ENCODE data around the gene GK.
A peak's percentile ranks its signal among the peaks of the same experiment; 100 is the strongest.
"Not testable (repeated sequence)": the region's sequence is repeated elsewhere in the genome, so short reads cannot be mapped to it uniquely, and the experiment has no call there.

GK gene

DNA sequence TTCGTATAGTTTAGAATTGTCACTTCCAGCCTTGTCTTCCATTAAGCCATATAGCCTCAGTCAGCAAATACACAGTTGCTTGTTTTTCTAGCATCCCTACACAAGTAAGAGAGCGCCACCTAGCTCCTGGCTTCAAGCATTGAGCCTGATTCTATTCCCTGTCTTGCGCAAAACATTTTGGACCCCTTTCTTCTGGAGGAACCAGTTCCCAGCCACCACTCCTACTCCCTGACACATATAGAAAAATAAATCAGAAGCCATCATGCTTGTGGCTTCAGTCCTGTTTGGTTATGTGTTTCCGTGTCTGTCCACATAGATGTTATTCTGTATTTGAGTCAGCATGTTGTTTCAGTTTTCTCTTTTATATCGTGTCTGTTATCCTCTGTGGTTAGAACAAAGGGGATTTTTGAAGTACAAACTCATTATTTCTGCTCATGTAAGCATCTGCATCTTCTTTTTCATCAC, 59.9 kb downstream of the GK start:
- DNase-seq = peak; percentile 20

DNA sequence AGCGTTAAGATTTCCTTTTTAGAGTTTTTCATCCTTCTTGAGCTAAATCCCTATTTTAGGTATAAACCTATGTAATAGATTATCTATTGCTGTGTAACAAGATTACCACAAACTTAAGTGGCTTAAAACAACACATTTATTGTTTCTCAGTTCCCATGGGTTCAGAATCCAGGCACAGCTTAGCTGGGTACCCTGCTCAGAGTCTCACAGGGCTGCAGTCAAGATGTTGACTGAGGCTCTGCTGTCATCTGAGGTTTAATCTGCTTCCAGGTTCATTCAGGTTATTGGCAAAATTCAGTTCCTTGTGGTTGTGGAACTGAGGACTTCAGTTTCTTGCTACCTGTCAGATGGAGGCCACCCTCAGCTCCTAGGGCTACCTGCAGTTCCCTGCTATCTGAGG, 60.9 kb downstream of the GK start:
- no peak for DNase-seq

DNA sequence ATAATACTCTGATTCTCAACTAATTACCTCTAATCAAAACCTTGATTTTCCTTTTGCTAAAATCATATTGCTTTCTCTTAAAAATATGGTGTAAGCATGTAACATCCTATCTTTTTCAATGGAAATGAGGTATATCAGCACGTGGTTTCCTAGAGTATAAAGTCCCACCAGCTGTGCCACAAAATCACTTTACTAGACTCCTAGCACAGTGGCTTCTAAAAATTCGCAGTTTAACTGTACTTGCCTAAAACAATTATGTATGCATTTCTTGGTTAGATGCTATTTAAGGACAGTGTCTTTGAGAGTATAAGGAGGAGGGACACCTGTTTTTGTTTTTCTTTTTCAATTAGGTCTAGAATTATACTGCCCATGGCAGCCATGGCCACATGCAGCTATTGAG, 62.8 kb downstream of the GK start:
- no peak for DNase-seq

DNA sequence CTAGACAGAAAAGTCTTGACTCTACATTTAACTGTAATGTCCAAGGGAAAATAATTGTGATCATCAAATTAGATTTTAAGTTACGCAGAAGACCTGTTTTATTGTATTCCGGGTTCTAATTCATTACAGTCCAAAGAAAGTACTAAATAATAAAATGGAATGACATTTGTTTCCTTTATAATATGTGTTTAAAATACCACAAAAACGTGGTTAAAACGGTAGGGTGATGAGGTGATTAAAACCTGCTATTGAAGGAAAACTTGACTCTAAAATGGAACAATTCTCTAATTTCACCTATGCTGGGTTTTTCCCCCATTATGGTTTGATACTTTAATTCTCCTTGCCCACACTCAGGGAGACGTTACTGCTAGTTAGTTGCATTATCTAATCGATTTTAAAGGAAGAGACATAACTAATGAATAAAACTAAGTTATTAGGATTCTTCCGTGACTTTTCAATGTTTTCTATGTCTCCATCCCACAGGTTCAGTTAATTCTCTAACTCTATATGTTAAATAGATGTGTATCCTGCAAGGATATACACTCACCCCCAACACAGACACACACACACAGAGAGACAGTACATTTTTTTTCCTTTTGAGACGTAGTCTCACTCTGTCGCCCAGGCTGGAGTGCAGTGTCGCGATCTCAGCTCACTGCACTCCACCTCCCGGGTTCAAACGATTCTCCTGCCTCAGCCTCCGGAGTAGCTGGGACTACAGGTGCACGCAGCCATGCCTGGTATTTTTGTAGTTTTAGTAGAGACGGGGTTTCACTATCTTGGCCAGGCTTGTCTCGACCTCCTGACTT, 80.8 kb downstream of the GK start:
- no peak for DNase-seq

DNA sequence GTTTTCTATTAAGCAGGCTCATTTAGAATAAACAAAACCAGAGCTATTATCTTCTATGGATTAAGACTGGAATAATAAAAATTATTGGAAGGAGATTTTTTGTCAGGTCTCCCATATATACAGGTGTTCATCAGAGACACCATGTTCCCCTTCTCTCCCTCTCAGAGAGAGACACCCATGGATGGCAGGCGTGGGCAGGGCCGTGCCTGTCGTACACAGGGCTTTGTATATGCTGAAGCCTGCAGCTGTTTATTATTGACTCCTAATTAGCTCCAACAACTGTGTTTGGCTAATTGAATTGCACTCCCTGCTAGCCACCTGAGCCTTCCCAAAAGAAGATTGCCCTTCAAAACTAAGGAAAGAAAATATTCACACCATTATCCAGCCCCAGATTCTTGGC, 81.6 kb downstream of the GK start:
- DNase-seq = no peak

DNA sequence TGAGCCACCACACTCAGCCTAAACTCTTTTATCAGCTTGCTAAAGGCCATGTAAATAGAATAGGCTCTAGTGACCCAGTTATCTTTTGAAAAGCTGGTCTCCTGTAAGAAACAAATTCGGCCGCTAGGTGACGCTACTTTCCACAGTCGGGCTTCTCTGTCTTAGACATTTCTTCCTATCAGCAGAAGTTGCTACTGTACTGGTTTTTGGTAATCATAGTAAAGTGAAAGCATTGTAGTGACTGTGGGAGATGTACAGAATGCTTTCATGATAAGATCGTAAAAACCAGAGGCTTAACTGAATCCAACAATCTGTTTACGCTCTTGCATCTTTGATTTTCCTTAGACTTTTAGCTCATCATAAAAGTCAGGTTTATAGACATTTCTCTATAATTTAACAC, 82.6 kb downstream of the GK start:
- DNase-seq = peak; percentile 65

DNA sequence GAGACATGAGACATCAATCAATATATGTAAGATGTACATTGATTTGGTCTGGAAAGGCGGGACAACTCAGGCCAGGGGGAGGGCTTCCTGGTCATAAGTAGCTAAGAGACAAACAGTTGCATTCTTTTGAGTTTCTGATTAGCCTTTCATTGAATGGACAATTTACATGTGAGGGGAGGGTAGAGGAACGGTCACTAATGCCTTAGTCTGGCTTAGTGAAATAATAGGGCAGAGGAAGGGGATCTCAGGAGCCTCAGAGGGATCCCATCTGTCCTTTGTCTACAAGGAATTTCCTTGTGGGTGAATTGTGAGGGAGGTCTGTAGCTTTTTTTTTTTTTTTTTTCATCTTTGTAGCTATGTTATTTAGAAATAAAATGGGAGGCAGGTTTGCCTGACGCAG, 88.3 kb downstream of the GK start:
- no peak for DNase-seq

DNA sequence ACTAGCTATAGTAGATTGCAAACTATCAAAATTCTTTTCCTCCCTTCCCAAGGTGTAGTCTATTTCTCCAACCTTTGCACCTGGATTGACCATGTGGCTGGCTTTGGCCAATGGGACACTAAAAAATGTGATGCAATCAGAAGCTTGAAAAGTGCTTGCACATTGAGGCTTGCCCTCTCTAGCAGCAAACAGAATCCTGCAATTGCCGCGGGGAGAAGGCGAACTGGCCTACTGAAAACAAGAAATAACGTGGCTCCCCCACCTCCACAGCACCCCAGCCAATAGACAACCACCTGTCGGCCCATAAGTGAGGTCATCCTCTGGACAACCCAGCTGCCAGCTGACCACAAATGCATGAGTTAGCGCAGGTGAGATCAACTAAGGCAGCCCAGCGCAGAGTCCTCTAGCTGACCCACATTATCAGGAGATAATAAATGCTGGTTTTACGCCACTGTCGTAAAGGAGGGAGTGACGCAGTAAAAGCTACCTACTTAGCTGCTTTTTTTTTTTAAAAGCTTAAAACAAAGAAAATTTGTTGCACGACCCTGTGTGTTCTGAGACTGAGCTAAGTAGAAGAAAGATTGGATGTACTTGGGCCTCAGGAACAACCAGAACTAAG, 95.2 kb downstream of the GK start:
- DNase-seq = no peak

DNA sequence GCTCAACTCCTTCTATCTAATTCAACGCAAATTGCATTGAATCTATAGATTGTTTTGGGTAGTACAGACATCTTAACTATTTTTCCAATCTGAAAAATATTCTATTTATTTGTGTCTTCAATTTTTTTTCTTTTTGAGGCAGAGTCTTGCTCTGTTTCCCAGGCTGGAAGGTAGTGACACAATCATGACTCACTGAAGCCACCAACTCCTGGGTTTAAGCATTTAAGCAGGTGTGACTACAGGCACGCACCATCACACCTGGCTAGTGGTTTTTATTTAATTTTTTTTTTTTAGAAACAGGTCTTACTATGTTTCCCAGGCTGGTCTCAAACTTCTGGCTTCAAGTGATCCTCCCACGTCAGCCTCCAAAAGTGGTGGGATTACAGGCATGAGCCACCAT, 98.3 kb downstream of the GK start:
- no peak for DNase-seq

DNA sequence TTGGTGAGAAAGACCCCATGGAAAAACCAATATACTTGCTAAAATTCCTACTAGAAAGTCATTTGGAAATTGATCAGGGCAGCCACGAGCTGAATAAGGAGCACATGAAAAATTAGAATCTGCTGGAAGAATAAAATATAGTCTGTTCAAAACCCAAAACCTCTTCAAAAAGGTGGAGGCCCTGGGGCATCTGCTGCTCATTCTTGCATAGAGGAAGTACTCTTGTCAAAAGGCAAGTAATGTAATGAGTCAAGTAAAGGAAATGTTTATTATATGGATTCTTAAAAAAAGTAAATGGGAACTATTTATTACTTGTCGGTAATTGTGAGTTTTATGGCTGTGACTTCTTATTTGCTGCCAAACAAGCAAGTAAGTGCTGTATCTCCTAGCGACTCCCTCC, 109.5 kb downstream of the GK start:
- DNase-seq = no peak

DNA sequence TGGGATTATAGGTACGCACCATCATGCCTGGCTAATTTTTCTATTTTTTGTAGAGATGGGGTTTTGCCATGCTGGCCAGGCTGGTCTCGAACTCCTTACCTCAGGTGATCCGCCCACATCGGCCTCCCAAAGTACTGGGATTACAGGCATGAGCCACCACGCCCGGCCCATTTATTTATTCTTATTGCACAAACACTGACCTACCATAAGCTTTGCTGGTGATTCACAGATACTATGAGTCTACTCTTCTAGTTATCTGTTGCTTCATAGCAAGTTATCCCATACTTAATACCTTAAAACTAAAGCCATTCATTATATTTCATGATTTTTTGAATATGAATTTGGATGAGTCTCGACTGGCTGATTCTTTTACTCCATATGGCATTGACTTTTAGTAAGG, 120.5 kb downstream of the GK start:
- not testable (repeated sequence) for DNase-seq

DNA sequence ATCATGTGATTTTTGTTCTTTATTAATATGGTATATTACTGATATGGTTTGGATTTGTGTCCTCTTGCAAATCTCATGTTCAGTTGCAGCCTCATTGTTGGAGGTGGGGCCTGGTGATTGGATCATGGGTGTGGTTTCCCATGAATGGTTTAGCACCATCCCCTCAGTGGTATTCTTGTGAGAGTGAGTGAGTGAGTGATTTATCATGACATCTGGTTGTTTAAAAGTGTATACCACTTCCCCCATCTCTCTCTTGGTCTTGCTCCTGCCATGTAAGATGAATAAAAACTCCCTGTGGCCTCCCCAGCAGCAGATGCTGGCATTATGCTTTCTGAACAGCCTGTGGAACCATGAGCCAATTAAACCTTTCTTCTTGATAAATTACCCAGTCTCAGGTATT, 124.4 kb downstream of the GK start:
- no peak for DNase-seq

DNA sequence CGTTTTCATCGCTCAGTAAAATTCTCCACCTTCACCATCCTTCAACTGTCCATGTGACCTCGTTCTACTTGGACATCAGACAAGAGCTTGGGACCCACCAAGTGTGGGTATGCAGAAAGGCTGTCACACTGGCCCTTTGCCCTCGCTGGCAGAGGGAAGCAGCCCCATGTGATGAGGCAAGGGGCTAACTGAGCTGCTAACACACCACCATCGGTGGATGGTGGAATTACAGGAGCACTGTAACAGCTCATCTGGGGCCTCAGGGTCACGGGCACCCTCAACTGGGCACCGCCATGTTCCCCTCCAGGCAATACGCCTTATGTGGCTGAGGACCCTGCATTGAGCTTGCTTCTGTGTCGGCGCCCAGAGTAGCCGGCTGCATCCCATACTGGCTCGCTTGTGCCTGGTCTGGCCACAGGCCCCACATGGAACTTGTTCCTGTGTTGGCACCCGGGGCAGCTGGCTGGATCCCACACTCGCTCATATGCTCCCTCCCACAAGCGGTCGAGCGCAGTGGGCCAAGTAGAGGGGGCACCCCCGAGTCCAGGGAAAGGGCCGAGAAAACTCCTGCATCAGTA, 126.3 kb downstream of the GK start:
- no peak for DNase-seq

All from activated CD8-positive, alpha-beta memory T cell treated with anti-CD3 and anti-CD28 coated beads, Interleukin-2, amount 50 U/mL, for 4 hours (primary cell).